ENCODE data around the gene GARIN3.

GRCh38 chr5:157148734-157149615 lies 17.1 kb downstream of the GARIN3 start:
- TF ChIP-seq POLR2AphosphoS5 (IDR thresholded peaks at IDR 0.05; ENCODE audit: low read depth, low read length) = no peak
- TF ChIP-seq POLR2A (IDR thresholded peaks at IDR 0.05; ENCODE audit: low read depth, low read length) = no peak

Measured in GM12892 (cell line).